Measurements from ENCODE around the gene CLIC2. TPM values are rescaled to one million over a fixed set of nuclear protein-coding genes. Genes with fewer than 3 reads are reported as not detected.
"Not testable (repeated sequence)": the region's sequence is repeated elsewhere in the genome, so short reads cannot be mapped to it uniquely, and the experiment has no call there.

Gene CLIC2
- polyA plus RNA-seq (2012; ENCODE audit: insufficient read depth, insufficient read length, low read depth): not detected

DNA sequence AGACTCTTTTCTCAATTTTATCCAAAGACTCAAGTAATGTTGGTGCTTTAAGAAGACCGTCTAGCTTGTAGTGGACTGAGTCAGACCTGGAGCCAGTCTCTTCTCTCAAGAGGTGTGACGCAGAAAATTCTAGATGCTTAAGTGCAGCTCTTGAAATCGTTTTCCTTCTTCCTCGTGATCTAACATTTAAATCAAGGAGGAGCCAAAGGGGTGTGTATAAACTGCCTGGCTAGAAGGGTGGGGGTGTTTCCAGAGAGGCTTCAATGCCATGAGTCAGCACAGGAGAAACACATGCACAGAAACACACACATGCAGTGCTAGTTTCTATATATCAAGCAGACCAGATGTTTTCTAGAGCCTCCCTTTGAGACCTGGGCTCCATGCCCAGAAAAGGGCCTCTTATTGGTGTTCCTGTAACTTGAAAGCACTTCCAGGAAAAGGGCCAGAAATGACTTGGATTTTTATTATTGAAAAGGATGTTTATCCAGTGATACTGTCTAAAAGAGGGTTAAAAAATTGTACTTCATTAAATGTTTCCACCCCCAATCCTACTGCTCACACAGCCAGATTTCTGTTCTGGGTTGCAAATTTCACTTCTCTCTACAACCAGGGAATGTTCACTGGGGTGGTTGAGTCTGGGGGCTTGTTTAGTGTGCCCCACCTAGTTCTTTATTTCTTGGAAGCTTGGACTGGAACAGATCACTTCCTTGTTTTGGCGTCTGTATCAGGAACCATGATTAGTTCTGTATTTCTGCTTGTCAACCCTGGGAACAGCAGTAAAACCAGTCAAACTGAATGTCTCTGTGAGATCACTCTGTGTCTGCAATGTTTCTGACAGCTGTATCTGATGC lies at the start of gene CLIC2:
CLIC2 (minus strand) TSS at position 129 of the 851 bp plus-strand sequence. CDS start 187 bp downstream, outside the sequence.
- TF ChIP-seq, protein P1, sequence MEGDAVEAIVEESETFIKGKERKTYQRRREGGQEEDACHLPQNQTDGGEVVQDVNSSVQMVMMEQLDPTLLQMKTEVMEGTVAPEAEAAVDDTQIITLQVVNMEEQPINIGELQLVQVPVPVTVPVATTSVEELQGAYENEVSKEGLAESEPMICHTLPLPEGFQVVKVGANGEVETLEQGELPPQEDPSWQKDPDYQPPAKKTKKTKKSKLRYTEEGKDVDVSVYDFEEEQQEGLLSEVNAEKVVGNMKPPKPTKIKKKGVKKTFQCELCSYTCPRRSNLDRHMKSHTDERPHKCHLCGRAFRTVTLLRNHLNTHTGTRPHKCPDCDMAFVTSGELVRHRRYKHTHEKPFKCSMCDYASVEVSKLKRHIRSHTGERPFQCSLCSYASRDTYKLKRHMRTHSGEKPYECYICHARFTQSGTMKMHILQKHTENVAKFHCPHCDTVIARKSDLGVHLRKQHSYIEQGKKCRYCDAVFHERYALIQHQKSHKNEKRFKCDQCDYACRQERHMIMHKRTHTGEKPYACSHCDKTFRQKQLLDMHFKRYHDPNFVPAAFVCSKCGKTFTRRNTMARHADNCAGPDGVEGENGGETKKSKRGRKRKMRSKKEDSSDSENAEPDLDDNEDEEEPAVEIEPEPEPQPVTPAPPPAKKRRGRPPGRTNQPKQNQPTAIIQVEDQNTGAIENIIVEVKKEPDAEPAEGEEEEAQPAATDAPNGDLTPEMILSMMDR (IDR thresholded peaks at IDR 0.05; ENCODE audit: low read depth, low read length): no peak
- no peak within 1 kb of the TSS for H3K4me3 ChIP-seq (ENCODE audit: low read depth, low read length)
- H3K27me3 ChIP-seq: no peaks in the 10 kb centered on the region
- no peak for DNase-seq
- no peaks in the 10 kb centered on the region for H3K9me3 ChIP-seq
- no peaks in the 10 kb centered on the region for H3K4me1 ChIP-seq
- H3K36me3 ChIP-seq: no peaks in the 10 kb centered on the region

GRCh38 chrX:155382529-155382967 lies 48.1 kb upstream of the CLIC2 start:
- not testable (repeated sequence) for DNase-seq

GRCh38 chrX:155381843-155382528 lies 47.6 kb upstream of the CLIC2 start, which contains the start of gene F8A2:
Gene F8A2 (plus strand): TSS chrX:155382095. CDS start chrX:155382115, 20 bp downstream.
- H3K4me1 ChIP-seq; DNase-seq; H3K4me3 ChIP-seq (ENCODE audit: low read depth, low read length); H3K27me3 ChIP-seq; H3K36me3 ChIP-seq; H3K9me3 ChIP-seq: not testable (repeated sequence)

More at GRCh38 chrX:155382529-155382967, 48.1 kb upstream of the CLIC2 start:
- not testable (repeated sequence) for H3K4me3 ChIP-seq (ENCODE audit: low read depth, low read length); H3K36me3 ChIP-seq; H3K9me3 ChIP-seq; H3K4me1 ChIP-seq; H3K27me3 ChIP-seq

- not testable (repeated sequence) for H3K9me3 ChIP-seq; H3K4me3 ChIP-seq (ENCODE audit: low read depth, low read length); DNase-seq; H3K36me3 ChIP-seq; H3K27me3 ChIP-seq; H3K4me1 ChIP-seq
Measured at GRCh38 chrX:155379802-155380201, 45.4 kb upstream of the CLIC2 start.

- H3K4me3 ChIP-seq (ENCODE audit: low read depth, low read length); H3K27me3 ChIP-seq; H3K4me1 ChIP-seq; H3K9me3 ChIP-seq; DNase-seq; H3K36me3 ChIP-seq: not testable (repeated sequence)
Measured at GRCh38 chrX:155373777-155374458, 39.5 kb upstream of the CLIC2 start.

GRCh38 chrX:155363712-155364111 lies 29.3 kb upstream of the CLIC2 start:
- H3K27me3 ChIP-seq; H3K4me1 ChIP-seq; H3K9me3 ChIP-seq; H3K36me3 ChIP-seq; DNase-seq; H3K4me3 ChIP-seq (ENCODE audit: low read depth, low read length): not testable (repeated sequence)

DNA sequence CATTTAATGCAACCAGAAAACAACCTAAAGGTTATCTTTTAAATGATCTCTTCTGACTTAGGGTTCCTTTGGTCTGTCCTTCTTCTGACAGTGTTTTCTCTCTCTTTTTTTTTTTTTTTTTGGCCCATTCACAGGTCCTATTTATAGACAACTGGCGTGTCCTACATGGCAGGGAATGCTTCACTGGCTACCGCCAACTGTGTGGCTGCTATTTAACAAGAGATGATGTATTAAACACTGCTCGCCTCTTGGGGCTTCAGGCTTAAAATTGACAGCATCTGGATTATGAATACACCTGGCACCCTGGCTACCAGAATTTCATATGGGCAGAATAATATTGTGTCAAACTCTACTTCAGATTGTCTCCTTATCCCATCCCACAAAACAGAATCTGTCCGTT lies 15.0 kb upstream of the CLIC2 start:
- not testable (repeated sequence) for DNase-seq; H3K4me1 ChIP-seq; H3K4me3 ChIP-seq (ENCODE audit: low read depth, low read length); H3K36me3 ChIP-seq; H3K9me3 ChIP-seq; H3K27me3 ChIP-seq

DNA sequence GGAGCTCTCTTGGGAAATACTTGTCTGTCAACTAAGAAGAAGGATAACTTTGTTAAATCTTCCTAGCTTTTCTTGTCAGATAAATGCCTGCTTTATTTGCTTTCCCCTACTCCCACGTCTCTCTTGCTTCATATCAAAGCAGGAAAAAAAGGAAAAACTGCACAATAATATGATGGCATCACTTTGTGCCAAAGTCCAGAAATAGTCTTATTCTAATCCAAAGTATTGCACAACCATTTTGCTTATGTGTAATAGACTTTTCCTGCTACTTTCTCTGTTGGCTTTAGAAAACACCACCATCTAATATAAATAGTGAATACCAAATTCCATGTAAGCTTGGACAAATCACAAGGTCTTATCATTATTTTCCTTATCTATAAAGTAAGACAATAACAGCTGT lies 11.3 kb upstream of the CLIC2 start:
- not testable (repeated sequence) for H3K4me3 ChIP-seq (ENCODE audit: low read depth, low read length); DNase-seq; H3K9me3 ChIP-seq; H3K27me3 ChIP-seq; H3K36me3 ChIP-seq; H3K4me1 ChIP-seq

DNA sequence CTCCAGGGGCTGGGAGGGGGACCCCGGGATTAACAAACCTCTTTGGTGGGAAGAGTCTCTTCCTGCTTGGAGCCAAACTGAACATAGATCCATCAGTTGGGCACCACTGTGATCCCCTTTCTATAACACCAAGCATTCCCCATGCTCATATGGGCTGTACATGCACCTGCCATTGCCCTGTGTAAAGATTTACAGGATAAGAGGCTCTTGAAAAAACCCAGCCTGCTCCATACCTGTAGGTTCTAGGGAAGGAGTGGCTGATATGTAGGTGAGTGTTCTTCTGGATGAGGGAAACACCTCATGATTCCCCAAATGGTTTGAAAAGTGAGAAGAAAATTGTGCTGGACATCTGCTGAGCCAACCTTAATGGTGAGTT lies 911 bp upstream of the CLIC2 start:
- not testable (repeated sequence) for H3K4me3 ChIP-seq (ENCODE audit: low read depth, low read length); H3K36me3 ChIP-seq; H3K4me1 ChIP-seq; H3K9me3 ChIP-seq; H3K27me3 ChIP-seq; DNase-seq

DNA sequence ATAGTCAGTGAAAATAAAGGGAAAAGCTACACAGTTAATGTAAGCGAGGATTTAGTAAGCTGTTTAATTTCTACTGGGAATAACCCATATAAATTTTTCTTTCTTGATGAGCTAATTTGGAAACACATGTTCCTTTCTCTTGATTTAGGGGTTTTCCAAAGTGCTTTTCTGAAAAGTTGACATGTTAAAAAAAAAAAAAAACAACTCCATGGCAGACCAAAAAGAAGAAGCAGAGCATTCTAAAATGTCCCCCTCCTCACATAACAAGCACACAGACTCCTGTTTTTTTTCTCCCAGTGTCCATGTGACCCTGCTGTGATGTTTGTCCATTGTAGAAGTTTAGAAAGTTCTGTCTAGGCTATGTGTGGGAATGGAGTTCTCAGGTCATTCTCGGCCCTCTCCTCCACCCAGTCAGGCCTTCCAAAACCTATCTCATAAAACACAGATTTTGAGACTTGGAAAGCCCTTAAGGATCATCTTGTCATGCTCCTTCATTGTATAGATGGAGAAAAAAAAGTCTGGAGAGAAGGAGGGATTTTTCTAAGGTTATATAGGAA lies 792 bp downstream of the CLIC2 start:
- Histone ChIP-seq H3K4me3 (ENCODE audit: low read depth, low read length) (no peak overlapping the region), H3K27me3 (no peaks in the 10 kb centered on the region), H3K36me3 (no peaks in the 10 kb centered on the region), H3K9me3 (no peaks in the 10 kb centered on the region), H3K4me1 (no peaks in the 10 kb centered on the region)
- no peak for DNase-seq
- TF ChIP-seq, protein P1 (IDR thresholded peaks at IDR 0.05; ENCODE audit: low read depth, low read length): no peak

Data from BE2C (cell line).